Neural progenitor cell (in vitro differentiated cells): ENCODE data around the gene NDN.

Experiments
- EZH2 ChIP-seq: fragments of 200-600 bp; sonication (generic); IDR thresholded peaks from 2 replicates; pipeline ENCODE4 v1.6.1; 2017; ENCODE audit warnings: antibody characterized with exemption, mild to moderate bottlenecking, moderate library complexity
- TF ChIP-seq, protein P1 (sequence below): fragments of 200-600 bp; sonication (generic); IDR thresholded peaks from 2 replicates; pipeline ENCODE4 v1.5.1; 2017; ENCODE audit warnings: antibody characterized with exemption, mild to moderate bottlenecking

GRCh38 chr15:23670970-23671369 is 16.1 kb downstream of the NDN start:
- TF ChIP-seq, protein P1, sequence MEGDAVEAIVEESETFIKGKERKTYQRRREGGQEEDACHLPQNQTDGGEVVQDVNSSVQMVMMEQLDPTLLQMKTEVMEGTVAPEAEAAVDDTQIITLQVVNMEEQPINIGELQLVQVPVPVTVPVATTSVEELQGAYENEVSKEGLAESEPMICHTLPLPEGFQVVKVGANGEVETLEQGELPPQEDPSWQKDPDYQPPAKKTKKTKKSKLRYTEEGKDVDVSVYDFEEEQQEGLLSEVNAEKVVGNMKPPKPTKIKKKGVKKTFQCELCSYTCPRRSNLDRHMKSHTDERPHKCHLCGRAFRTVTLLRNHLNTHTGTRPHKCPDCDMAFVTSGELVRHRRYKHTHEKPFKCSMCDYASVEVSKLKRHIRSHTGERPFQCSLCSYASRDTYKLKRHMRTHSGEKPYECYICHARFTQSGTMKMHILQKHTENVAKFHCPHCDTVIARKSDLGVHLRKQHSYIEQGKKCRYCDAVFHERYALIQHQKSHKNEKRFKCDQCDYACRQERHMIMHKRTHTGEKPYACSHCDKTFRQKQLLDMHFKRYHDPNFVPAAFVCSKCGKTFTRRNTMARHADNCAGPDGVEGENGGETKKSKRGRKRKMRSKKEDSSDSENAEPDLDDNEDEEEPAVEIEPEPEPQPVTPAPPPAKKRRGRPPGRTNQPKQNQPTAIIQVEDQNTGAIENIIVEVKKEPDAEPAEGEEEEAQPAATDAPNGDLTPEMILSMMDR, result no peak
- TF ChIP-seq EZH2, result no peak
